DND-41 (cell line): ENCODE measurements around the gene BRCC3.

Experiments used
- ATAC-seq: fragments of 200-7000 bp; cut with Tn5 transposase; 3 replicates; pipeline ENCODE4 v1.9.1; 2021; ENCODE audit warnings: low read depth; ENCODE audit not compliant: insufficient read depth
- DNase-seq: peaks from one replicate; pipeline ENCODE4 v3.0.0-alpha.2; 2020
- H2AFZ ChIP-seq: 2 replicates; pipeline ENCODE4 v1.6.0; 2012; ENCODE audit warnings: low read depth, low read length
- H3K27ac ChIP-seq: 2 replicates; pipeline ENCODE4 v1.5.1; 2012; ENCODE audit warnings: low read length, inconsistent platforms
- H3K27me3 ChIP-seq: fragments of 200-600 bp; sonication (generic); 2 replicates; pipeline ENCODE4 v1.6.0; 2012; ENCODE audit warnings: low read length, mild to moderate bottlenecking, inconsistent platforms; ENCODE audit not compliant: insufficient read depth, poor library complexity
- H3K36me3 ChIP-seq: 2 replicates; pipeline ENCODE4 v1.5.1; 2012; ENCODE audit warnings: low read length, inconsistent platforms; ENCODE audit not compliant: insufficient read depth
- H3K4me1 ChIP-seq: 2 replicates; pipeline ENCODE4 v1.5.1; 2012; ENCODE audit warnings: mild to moderate bottlenecking, low read length; ENCODE audit not compliant: insufficient read depth
- H3K4me2 ChIP-seq: 2 replicates; pipeline ENCODE4 v1.6.0; 2012; ENCODE audit warnings: mild to moderate bottlenecking, moderate library complexity, low read length, inconsistent platforms; ENCODE audit not compliant: insufficient read depth
- H3K4me3 ChIP-seq, 2 experiments: fragments of 200-600 bp in 1 of 2; shearing (Covaris generic) in 1 of 2; 2 replicates each; pipeline ENCODE4 v1.5.1; 2012 to 2016; ENCODE audit warnings: inconsistent platforms in 2 of 2, low read length in 2 of 2, mild to moderate bottlenecking in 2 of 2, low read depth in 1 of 2, moderate library complexity in 1 of 2
- H3K79me2 ChIP-seq: 2 replicates; pipeline ENCODE4 v1.6.0; 2012; ENCODE audit warnings: low read length, inconsistent platforms; ENCODE audit not compliant: insufficient read depth
- H3K9ac ChIP-seq: 2 replicates; pipeline ENCODE4 v1.6.0; 2012; ENCODE audit warnings: low read depth, mild to moderate bottlenecking, inconsistent platforms, low read length, moderate library complexity
- H3K9me3 ChIP-seq: 2 replicates; pipeline ENCODE4 v1.5.1; 2012; ENCODE audit warnings: low read length, moderate library complexity, mild to moderate bottlenecking, inconsistent platforms; ENCODE audit not compliant: insufficient read depth, severe bottlenecking
- H4K20me1 ChIP-seq: 2 replicates; pipeline ENCODE4 v1.6.0; 2012; ENCODE audit warnings: low read length; ENCODE audit not compliant: insufficient read depth
- EZH2 ChIP-seq: IDR thresholded peaks from 3 replicates; pipeline ENCODE4 v1.6.1; 2012; ENCODE audit warnings: borderline replicate concordance, low read depth, mild to moderate bottlenecking, moderate library complexity, low read length, inconsistent platforms; ENCODE audit not compliant: severe bottlenecking
- TF ChIP-seq, protein P1 (sequence below): IDR thresholded peaks from 2 replicates; pipeline ENCODE4 v1.5.1; 2012; ENCODE audit warnings: borderline replicate concordance, low read length, moderate library complexity, mild to moderate bottlenecking; ENCODE audit not compliant: poor library complexity, severe bottlenecking; ENCODE audit errors: extremely low read depth

The BRCC3 gene

DNA sequence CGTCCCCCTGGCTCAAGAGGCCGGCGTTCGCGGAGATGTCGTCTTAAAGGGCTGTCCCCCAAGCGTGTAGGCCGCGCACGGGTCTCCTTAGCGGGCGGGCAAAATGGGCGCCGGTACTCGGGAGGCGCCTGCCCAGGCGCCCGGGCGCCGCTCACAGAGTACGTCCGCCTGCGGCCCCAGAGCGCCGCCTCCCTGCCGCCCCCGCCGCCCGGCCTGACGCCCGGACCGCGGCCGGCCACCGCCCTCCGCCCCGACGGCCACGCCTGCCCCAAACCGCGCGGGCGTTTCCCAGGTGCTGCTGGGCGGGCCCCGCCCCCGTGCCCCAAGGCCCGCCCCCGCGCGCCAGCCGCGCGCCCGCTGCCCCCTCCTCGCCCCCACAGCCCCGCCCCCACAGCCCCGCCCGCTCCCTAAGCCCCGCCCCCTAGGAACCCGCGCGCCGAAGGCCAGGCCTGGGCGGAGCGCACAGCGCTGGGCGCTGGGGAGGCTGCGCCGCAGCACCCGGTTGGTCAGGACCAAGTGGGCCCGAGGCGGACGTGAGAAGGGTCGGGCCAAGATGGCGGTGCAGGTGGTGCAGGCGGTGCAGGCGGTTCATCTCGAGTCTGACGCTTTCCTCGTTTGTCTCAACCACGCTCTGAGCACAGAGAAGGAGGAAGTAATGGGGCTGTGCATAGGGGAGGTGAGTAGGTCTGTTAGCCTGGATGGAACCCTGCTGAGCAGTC, at the start of gene BRCC3, which contains the start of the genes CMC4 and MTCP1:
TSS of gene BRCC3 (plus strand) at position 534 of the 719 bp plus-strand sequence. CDS start at position 554, 20 bp downstream.
TSS of gene CMC4 (minus strand) at position 162 of the 719 bp plus-strand sequence. CDS start 7,113 bp downstream, outside the sequence.
TSS of gene MTCP1 (minus strand) at position 162 of the 719 bp plus-strand sequence. CDS start 5,126 bp downstream, outside the sequence.
- Histone ChIP-seq H3K4me1 (peaks cover 54% of the 10 kb centered on the region), H3K79me2 (peaks cover 55% of the 10 kb centered on the region), H3K36me3 (peaks cover 25% of the 10 kb centered on the region), H3K9ac (peak within 1 kb of the TSS; percentile 69), H2AFZ (peak within 1 kb of the TSS; percentile 78), H3K27me3 (no peaks in the 10 kb centered on the region), H4K20me1 (no peaks in the 10 kb centered on the region), H3K4me2 (peak within 1 kb of the TSS; percentile 94), H3K27ac (peak within 1 kb of the TSS; percentile 94), H3K4me3 (peak within 1 kb of the TSS; percentile 81 to 83; a peak in 3 of 4 replicates), H3K9me3 (no peaks in the 10 kb centered on the region)
- TF ChIP-seq EZH2: no peak
- TF ChIP-seq, protein P1, sequence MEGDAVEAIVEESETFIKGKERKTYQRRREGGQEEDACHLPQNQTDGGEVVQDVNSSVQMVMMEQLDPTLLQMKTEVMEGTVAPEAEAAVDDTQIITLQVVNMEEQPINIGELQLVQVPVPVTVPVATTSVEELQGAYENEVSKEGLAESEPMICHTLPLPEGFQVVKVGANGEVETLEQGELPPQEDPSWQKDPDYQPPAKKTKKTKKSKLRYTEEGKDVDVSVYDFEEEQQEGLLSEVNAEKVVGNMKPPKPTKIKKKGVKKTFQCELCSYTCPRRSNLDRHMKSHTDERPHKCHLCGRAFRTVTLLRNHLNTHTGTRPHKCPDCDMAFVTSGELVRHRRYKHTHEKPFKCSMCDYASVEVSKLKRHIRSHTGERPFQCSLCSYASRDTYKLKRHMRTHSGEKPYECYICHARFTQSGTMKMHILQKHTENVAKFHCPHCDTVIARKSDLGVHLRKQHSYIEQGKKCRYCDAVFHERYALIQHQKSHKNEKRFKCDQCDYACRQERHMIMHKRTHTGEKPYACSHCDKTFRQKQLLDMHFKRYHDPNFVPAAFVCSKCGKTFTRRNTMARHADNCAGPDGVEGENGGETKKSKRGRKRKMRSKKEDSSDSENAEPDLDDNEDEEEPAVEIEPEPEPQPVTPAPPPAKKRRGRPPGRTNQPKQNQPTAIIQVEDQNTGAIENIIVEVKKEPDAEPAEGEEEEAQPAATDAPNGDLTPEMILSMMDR: no peak
- DNase-seq (peak; percentile 83), ATAC-seq (peak; percentile 93)

DNA sequence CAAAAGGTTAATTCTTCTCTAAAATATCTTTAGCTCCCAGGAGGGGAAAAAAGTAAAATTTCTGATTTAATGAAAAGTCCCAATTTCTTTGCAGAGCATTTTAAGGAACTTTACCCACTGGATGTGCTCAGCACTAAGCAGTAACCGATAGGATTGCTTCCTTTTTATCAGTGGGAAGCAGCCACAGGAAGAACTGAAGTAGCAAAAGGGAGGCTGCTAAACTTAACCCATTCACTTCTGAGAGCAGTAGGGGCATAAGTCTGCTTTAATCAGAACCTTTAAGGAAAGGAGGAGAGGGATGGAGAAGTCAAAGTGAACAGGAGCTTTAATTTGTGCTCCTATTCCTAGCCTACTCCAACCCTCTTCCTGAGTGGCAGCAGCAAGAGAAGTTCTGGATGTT, 48.7 kb upstream of the BRCC3 start, which contains the start of gene F8:
TSS of gene F8 (minus strand) at position 139 of the 400 bp plus-strand sequence. CDS start 171 bp downstream, outside the sequence.
- Histone ChIP-seq H4K20me1 (no peaks in the 10 kb centered on the region), H3K4me1 (peaks cover 6% of the 10 kb centered on the region; the same call in 1 of the 2 replicates), H3K27me3 (no peaks in the 10 kb centered on the region), H3K27ac (no peak within 1 kb of the TSS), H2AFZ (no peak within 1 kb of the TSS), H3K4me3 (no peak within 1 kb of the TSS), H3K9me3 (no peaks in the 10 kb centered on the region), H3K36me3 (no peaks in the 10 kb centered on the region; the same call in 1 of the 2 replicates), H3K4me2 (no peak within 1 kb of the TSS), H3K9ac (no peak within 1 kb of the TSS), H3K79me2 (peaks cover 6% of the 10 kb centered on the region)
- DNase-seq: no peak
- ATAC-seq: no peak
- TF ChIP-seq, protein P1: no peak
- TF ChIP-seq EZH2: no peak

DNA sequence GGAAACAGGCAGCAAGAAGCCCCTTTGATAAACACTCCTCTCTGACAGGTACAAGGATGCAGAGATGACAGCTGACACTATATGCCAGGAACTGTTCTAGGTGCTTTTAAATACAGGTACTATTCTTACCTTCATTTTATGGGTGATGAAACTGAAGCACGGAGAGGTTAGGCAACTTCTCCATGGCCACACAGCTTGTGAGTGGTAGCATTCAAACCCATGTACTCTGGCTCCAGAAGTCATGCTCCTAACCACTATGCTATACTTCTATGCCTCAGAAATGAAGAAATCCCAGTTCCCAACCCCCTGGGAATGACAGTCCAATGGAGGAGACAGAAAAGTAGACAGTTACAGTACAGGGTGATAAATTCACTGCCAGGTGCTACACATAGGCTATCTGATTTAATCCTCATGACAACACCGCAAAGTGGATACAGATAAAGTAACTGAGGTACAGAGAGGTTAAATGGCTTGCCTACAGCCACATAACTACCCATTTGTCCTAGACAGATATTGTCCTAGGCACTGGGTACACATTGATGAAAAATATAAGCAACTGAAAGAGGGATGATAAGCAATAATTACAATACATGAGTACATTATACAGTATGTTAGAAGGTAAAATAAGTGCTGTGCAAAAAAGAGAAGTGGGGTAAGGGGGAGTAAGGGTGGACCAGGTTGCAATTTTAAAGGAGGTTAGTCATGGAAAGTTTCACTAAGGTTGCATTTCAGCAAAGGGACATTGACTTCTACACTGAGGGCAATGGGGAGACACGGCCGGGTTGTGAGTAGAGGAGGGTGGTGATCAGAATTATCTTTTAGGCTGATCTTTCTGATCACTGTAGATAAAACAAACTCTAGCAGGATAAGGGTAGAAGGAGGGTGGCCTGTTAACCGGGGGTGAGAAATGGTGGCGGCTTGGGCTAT, 47.1 kb upstream of the BRCC3 start:
- no peak for ATAC-seq
- Histone ChIP-seq H3K36me3 (no peaks in the 10 kb centered on the region; the same call in 1 of the 2 replicates), H3K27ac (no peak overlapping the region), H4K20me1 (no peaks in the 10 kb centered on the region), H3K9me3 (no peaks in the 10 kb centered on the region), H3K9ac (no peak overlapping the region), H3K27me3 (no peaks in the 10 kb centered on the region), H3K4me1 (peaks cover 22% of the 10 kb centered on the region), H2AFZ (no peak overlapping the region), H3K79me2 (peaks cover 22% of the 10 kb centered on the region), H3K4me3 (no peak overlapping the region), H3K4me2 (no peak overlapping the region)
- TF ChIP-seq, protein P1: no peak
- no peak for TF ChIP-seq EZH2
- DNase-seq: no peak
